K562 (cell line): ENCODE measurements around the gene WEE1. TPM values are rescaled to one million over a fixed set of nuclear protein-coding genes. Genes with fewer than 3 reads are reported as not detected.

Source experiments
- ATF3 ChIP-seq, 2 experiments: fragments of 450-650 bp in 1 of 2; sonication (generic) in 1 of 2; formaldehyde crosslinking in 1 of 2; IDR thresholded peaks in 1 of 2; conservative IDR thresholded peaks in 1 of 2; 2 replicates each; pipeline versions ENCODE4 v1.6.1 to v1.8.1; 2016 to 2023; ENCODE audit warnings: mild to moderate bottlenecking in 2 of 2, moderate library complexity in 2 of 2, inconsistent platforms in 1 of 2, missing genetic modification reagents in 1 of 2
- DNMT1 ChIP-seq: fragments of 450-650 bp; IDR thresholded peaks from 2 replicates; pipeline ENCODE4 v1.6.1; 2016; ENCODE audit warnings: antibody characterized with exemption, mild to moderate bottlenecking
- FOXK2 ChIP-seq, 2 experiments: fragments of 450-650 bp; IDR thresholded peaks in 1 of 2; conservative IDR thresholded peaks in 1 of 2; 2 replicates each; pipeline ENCODE4 v1.6.1; 2016; ENCODE audit warnings: low read depth in 2 of 2, mild to moderate bottlenecking in 1 of 2
- GATA2 ChIP-seq: sonication (generic); formaldehyde crosslinking; IDR thresholded peaks from 2 replicates; pipeline ENCODE4 v1.4.0; 2020; ENCODE audit warnings: mild to moderate bottlenecking, missing genetic modification reagents
- L3MBTL2 ChIP-seq: fragments of 450-650 bp; IDR thresholded peaks from 2 replicates; pipeline ENCODE4 v1.6.1; 2016; ENCODE audit warnings: mild to moderate bottlenecking, moderate library complexity
- NFE2 ChIP-seq: IDR thresholded peaks from 2 replicates; pipeline ENCODE4 v1.6.1; 2014; ENCODE audit warnings: antibody characterized with exemption, low read depth
- PHF8 ChIP-seq: fragments of 200-600 bp; sonication (generic); IDR thresholded peaks from 2 replicates; pipeline ENCODE4 v1.6.1; 2012; ENCODE audit warnings: mixed run types, mild to moderate bottlenecking, inconsistent platforms, low read length, moderate library complexity, borderline replicate concordance
- SP1 ChIP-seq: sonication (generic); formaldehyde crosslinking; IDR thresholded peaks from 2 replicates; pipeline ENCODE4 v1.8.1; 2022; ENCODE audit warnings: mild to moderate bottlenecking, missing genetic modification reagents
- SRF ChIP-seq, 2 experiments: fragments of 250-450, 450-650 bp in 1 of 2; sonication (Bioruptor Pico) in 1 of 2; sonication (generic) in 1 of 2; formaldehyde crosslinking; IDR thresholded peaks; 2 replicates each; pipeline versions ENCODE4 v1.5.0 to v1.5.1; 2020 to 2022; ENCODE audit warnings: mild to moderate bottlenecking in 1 of 2, missing genetic modification reagents in 1 of 2
- THAP12 ChIP-seq: fragments of 250-450 bp; sonication (Bioruptor Pico); IDR thresholded peaks from 2 replicates; pipeline ENCODE4 v1.9.0; 2021; ENCODE audit warnings: mild to moderate bottlenecking, inconsistent platforms
- ZNF197 ChIP-seq: fragments of 200-800 bp; sonication (Bioruptor generic); IDR thresholded peaks from 2 replicates; pipeline ENCODE4 v1.6.1; 2016; ENCODE audit warnings: low read depth, missing genetic modification characterization, missing compliant biosample characterization
- ZNF583 ChIP-seq: fragments of 250-450 bp; sonication (Bioruptor Pico); IDR thresholded peaks from 2 replicates; pipeline ENCODE4 v1.4.0; 2020
- polyA plus RNA-seq, 8 experiments: library from polyadenylated mRNA; depleted of rRNA in 4 of 8; stranded (reverse) in 5 of 8; unstranded in 3 of 8; fragments of >200 nt; fragmentation: Nextera tagmentation in 2 of 8; fragmentation: Illumina TruSeq in 1 of 8; extraction: Ambion mirVana in 2 of 8; extraction: Trizol in 1 of 8; gene quantifications; 2 replicates each; pipeline versions ENCODE4 v1.2.1 to v1.2.3, GENCODE V29; 2011 to 2014; ENCODE audit warnings: inconsistent platforms in 1 of 8, missing spikeins in 1 of 8
- total RNA-seq, 7 experiments: library from RNA; depleted of rRNA in 6 of 7; stranded (reverse); fragments of >200 nt in 6 of 7; fragmentation: Illumina TruSeq in 2 of 7; extraction: Trizol in 2 of 7; gene quantifications; 2 replicates each; pipeline versions ENCODE4 v1.2.1 to v1.2.3, GENCODE V29; 2011 to 2021; ENCODE audit warnings: low replicate concordance in 1 of 7
- TF ChIP-seq, protein P1 (sequence below): fragments of 450-650 bp; IDR thresholded peaks from 2 replicates; pipeline ENCODE4 v1.6.1; 2016; ENCODE audit warnings: antibody characterized with exemption
- TF ChIP-seq, protein P2 (sequence below): fragments of 450-650 bp; formaldehyde crosslinking; IDR thresholded peaks from 2 replicates; pipeline ENCODE4 v1.4.0; 2022; ENCODE audit warnings: mild to moderate bottlenecking, moderate library complexity
- TF ChIP-seq, protein P3 (sequence below), 2 experiments: IDR thresholded peaks; 2 replicates each; pipeline ENCODE4 v1.6.1; 2012; ENCODE audit warnings: improper control_type of control experiment in 2 of 2, low read depth in 2 of 2, low read length in 2 of 2, borderline replicate concordance in 1 of 2

Gene WEE1
- total and polyA plus RNA-seq, 9 of the 15 experiments (the other 6 are each of a cell fraction or from before 2014, with no cell fraction given): 21.9 to 99.0 (median 67.4) TPM

DNA sequence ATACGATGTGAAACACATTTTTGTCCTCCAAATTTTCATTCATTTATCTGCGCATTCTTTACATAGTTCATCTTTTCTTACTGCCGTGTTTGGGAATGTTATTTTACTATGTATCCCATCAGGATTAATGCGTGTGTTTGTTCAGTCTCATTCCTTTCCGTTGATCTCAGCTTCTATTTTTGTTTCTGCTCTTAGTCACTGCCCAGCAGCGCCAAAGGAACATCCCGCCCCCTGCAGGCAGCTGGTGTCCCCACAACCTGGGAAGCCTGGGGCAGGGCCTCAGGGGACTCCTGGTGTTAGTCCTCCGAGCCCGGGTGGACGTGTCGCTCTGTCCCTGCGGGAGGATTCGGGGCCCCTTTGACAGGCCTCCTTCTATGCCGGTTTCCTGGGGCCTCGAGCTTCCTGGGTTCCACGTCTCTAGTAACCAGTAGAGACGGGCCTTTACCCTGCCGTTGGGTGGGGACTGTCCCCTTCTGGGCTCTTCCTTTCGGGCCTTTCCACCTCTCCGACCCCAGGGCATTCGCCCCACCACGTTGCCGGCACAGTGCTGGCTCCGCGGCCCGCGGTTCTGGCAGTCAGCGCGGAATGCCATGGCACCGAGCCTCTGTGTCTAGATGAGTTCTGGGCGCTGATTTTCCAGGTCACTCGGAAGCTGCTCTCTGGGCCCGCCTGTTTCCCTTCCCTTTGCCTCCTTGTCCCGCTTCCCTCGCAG, 39.8 kb downstream of the WEE1 start (continued):
- no peak for TF ChIP-seq THAP12
- TF ChIP-seq ZNF197 (CRISPR knock-in tag): 0 out of 2 replicates have a peak, but pooled peaks have one; percentile 7
- peak in 1 of 2 experiments; percentile 6; a peak in 1 of 4 replicates for TF ChIP-seq SRF (CRISPR knock-in tag; IDR thresholded peaks at IDR 0.05)
- peak; percentile 52; the same call in 1 of the 2 replicates for TF ChIP-seq SP1
- peak; percentile 66 for TF ChIP-seq L3MBTL2
- TF ChIP-seq, protein P1, sequence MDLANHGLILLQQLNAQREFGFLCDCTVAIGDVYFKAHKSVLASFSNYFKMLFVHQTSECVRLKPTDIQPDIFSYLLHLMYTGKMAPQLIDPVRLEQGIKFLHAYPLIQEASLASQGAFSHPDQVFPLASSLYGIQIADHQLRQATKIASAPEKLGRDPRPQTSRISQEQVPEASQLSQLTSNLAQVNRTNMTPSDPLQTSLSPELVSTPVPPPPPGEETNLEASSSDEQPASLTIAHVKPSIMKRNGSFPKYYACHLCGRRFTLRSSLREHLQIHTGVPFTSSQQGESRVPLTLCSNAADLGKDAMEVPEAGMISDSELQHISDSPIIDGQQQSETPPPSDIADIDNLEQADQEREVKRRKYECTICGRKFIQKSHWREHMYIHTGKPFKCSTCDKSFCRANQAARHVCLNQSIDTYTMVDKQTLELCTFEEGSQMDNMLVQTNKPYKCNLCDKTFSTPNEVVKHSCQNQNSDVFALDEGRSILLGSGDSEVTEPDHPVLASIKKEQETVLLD: no peak; the same call in 1 of the 2 replicates
- TF ChIP-seq, protein P2, sequence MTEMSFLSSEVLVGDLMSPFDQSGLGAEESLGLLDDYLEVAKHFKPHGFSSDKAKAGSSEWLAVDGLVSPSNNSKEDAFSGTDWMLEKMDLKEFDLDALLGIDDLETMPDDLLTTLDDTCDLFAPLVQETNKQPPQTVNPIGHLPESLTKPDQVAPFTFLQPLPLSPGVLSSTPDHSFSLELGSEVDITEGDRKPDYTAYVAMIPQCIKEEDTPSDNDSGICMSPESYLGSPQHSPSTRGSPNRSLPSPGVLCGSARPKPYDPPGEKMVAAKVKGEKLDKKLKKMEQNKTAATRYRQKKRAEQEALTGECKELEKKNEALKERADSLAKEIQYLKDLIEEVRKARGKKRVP (CRISPR knock-in tag): 0 out of 2 replicates have a peak, but pooled peaks have one; percentile 45
- TF ChIP-seq, protein P3, sequence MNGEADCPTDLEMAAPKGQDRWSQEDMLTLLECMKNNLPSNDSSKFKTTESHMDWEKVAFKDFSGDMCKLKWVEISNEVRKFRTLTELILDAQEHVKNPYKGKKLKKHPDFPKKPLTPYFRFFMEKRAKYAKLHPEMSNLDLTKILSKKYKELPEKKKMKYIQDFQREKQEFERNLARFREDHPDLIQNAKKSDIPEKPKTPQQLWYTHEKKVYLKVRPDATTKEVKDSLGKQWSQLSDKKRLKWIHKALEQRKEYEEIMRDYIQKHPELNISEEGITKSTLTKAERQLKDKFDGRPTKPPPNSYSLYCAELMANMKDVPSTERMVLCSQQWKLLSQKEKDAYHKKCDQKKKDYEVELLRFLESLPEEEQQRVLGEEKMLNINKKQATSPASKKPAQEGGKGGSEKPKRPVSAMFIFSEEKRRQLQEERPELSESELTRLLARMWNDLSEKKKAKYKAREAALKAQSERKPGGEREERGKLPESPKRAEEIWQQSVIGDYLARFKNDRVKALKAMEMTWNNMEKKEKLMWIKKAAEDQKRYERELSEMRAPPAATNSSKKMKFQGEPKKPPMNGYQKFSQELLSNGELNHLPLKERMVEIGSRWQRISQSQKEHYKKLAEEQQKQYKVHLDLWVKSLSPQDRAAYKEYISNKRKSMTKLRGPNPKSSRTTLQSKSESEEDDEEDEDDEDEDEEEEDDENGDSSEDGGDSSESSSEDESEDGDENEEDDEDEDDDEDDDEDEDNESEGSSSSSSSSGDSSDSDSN (IDR thresholded peaks at IDR 0.05; ENCODE audit: borderline replicate concordance in 1 of 2, low read depth in 2 of 2, low read length in 2 of 2): peak in 1 of 2 experiments; percentile 24; a peak in 1 of 4 replicates
- no peak for TF ChIP-seq DNMT1
- TF ChIP-seq PHF8: peak; percentile 44; the same call in 1 of the 2 replicates
- peak; percentile 48; the same call in 1 of the 2 replicates for TF ChIP-seq ZNF583 (CRISPR knock-in tag)
- TF ChIP-seq ATF3 (IDR thresholded peaks at IDR 0.05): peak; percentile 98
- peak; percentile 98 for TF ChIP-seq ATF3 (CRISPR knock-in tag; conservative IDR thresholded peaks at IDR 0.05)
- peak; percentile 60 to 75 for TF ChIP-seq FOXK2 (conservative IDR thresholded peaks at IDR 0.05 in 1 of 2, IDR thresholded peaks at IDR 0.05 in 1 of 2; ENCODE audit: low read depth in 2 of 2)
- TF ChIP-seq NFE2: peak; percentile 75
- no peak for TF ChIP-seq GATA2 (CRISPR knock-in tag)
